HepG2 (cell line): ENCODE measurements around the gene MEGF6. TPM values are rescaled to one million over a fixed set of nuclear protein-coding genes. Genes with fewer than 3 reads are reported as not detected.
A peak's percentile ranks its signal among the peaks of the same experiment; 100 is the strongest.

Source experiments
- ATAC-seq: fragments of 200-7000 bp; cut with Tn5 transposase; 3 replicates; pipeline ENCODE4 v1.9.1; 2020; ENCODE audit warnings: mild to moderate bottlenecking, moderate library complexity
- BruUV-seq: library from RNA; stranded (reverse); fragments of 400-500 nt; replicated peaks from 2 replicates; lab custom pipeline; 2021; lab: Mats Ljungman, UMichigan
- CTCF ChIA-PET: fragments of 300-600 bp; formaldehyde crosslinking; extraction: SDS; loops from one replicate; lab custom pipeline; 2021; ENCODE audit warnings: low total read pairs, inconsistent platforms, low intra/inter-chr PET ratio; lab: Yijun Ruan, JAX
- POLR2A ChIA-PET: fragments of 350-600 bp; sonication (Branson Sonifier 250); formaldehyde crosslinking; loops from one replicate; lab custom pipeline; 2020; ENCODE audit warnings: antibody characterized with exemption, inconsistent platforms; lab: Yijun Ruan, JAX
- DNase-seq: peaks from one replicate; pipeline ENCODE4 v3.0.0-alpha.2; 2015; ENCODE audit warnings: low spot score
- FAIRE-seq: peaks from 3 replicates; lab custom pipeline; 2011; peaks lifted over from hg19 to GRCh38; lab: Jason Lieb, UNC
- H2AFZ ChIP-seq: one replicate; pipeline ENCODE4 v1.6.1; 2011; ENCODE audit warnings: low read length, inconsistent platforms
- H3K27ac ChIP-seq: fragments of 300-600 bp; 3 replicates; pipeline ENCODE4 v1.8.0; 2011; ENCODE audit warnings: mixed run types, mild to moderate bottlenecking, mixed read lengths, low read length, inconsistent platforms; ENCODE audit not compliant: insufficient read depth; ENCODE audit errors: extremely low read length
- H3K27me3 ChIP-seq, 2 experiments: fragments of 200-600 bp in 1 of 2; 2 replicates in 1 of 2; 3 replicates in 1 of 2; pipeline versions ENCODE4 v1.6.0 to v1.8.0; 2011; ENCODE audit warnings: low read length in 2 of 2, mild to moderate bottlenecking in 2 of 2, moderate library complexity in 2 of 2, inconsistent platforms in 1 of 2; ENCODE audit not compliant: insufficient read depth in 2 of 2, control insufficient read depth in 1 of 2
- H3K36me3 ChIP-seq, 2 experiments: fragments of 200-600 bp in 1 of 2; replicated peaks in 1 of 2; 2 replicates in 1 of 2; 3 replicates in 1 of 2; pipeline versions ENCODE4 v1.5.1 to v1.8.0; 2011; ENCODE audit warnings: low read length in 2 of 2, inconsistent platforms in 1 of 2; ENCODE audit not compliant: insufficient read depth in 2 of 2, control insufficient read depth in 1 of 2
- H3K4me1 ChIP-seq: 2 replicates; pipeline ENCODE4 v1.5.1; 2012; ENCODE audit warnings: low read length, inconsistent platforms; ENCODE audit not compliant: insufficient read depth
- H3K4me2 ChIP-seq: 2 replicates; pipeline ENCODE4 v1.6.0; 2011; ENCODE audit warnings: low read depth, low read length, inconsistent platforms
- H3K4me3 ChIP-seq, 3 experiments: fragments of 200-600 bp in 1 of 3; sonication (generic), shearing (Covaris generic) in 1 of 3; replicated peaks in 1 of 3; 2 replicates each; pipeline ENCODE4 v1.5.1; 2011 to 2016; ENCODE audit warnings: low read length in 3 of 3, inconsistent platforms in 2 of 3, low read depth in 2 of 3, mild to moderate bottlenecking in 2 of 3, control low read depth in 1 of 3, mixed read lengths in 1 of 3; ENCODE audit not compliant: insufficient read depth in 1 of 3
- H3K79me2 ChIP-seq: one replicate; pipeline ENCODE4 v1.6.1; 2011; ENCODE audit warnings: low read length, inconsistent platforms; ENCODE audit not compliant: insufficient read depth
- H3K9ac ChIP-seq: 2 replicates; pipeline ENCODE4 v1.6.0; 2011; ENCODE audit warnings: mild to moderate bottlenecking, low read depth, low read length, inconsistent platforms; ENCODE audit not compliant: insufficient read depth
- H3K9me3 ChIP-seq: 2 replicates; pipeline ENCODE4 v1.5.1; 2012; ENCODE audit warnings: mild to moderate bottlenecking, low read length
- H4K20me1 ChIP-seq: 2 replicates; pipeline ENCODE4 v1.6.0; 2011; ENCODE audit warnings: inconsistent platforms, mild to moderate bottlenecking, low read length, moderate library complexity; ENCODE audit not compliant: insufficient read depth
- BRF2 ChIP-seq: sonication (generic); formaldehyde crosslinking; IDR thresholded peaks from 2 replicates; pipeline ENCODE4 v1.8.1; 2022; ENCODE audit warnings: mild to moderate bottlenecking, missing genetic modification reagents
- ETS1 ChIP-seq: sonication (generic); formaldehyde crosslinking; IDR thresholded peaks from 2 replicates; pipeline ENCODE4 v1.4.0; 2020; ENCODE audit warnings: missing genetic modification reagents
- PAF1 ChIP-seq: IDR thresholded peaks from 2 replicates; pipeline ENCODE4 v1.6.1; 2016; ENCODE audit warnings: missing genetic modification reagents, missing compliant biosample characterization
- REXO4 ChIP-seq: sonication (generic); formaldehyde crosslinking; IDR thresholded peaks from 2 replicates; pipeline ENCODE4 v1.8.0; 2022; ENCODE audit warnings: missing genetic modification reagents, mild to moderate bottlenecking, borderline replicate concordance
- STAG1 ChIP-seq: sonication (generic); formaldehyde crosslinking; IDR thresholded peaks from 2 replicates; pipeline ENCODE4 v1.4.0; 2020; ENCODE audit warnings: missing genetic modification reagents
- TSC22D2 ChIP-seq: sonication (generic); formaldehyde crosslinking; IDR thresholded peaks from 2 replicates; pipeline ENCODE4 v1.5.1; 2020; ENCODE audit warnings: missing genetic modification reagents, mild to moderate bottlenecking, borderline replicate concordance
- ZBTB1 ChIP-seq: sonication (generic); formaldehyde crosslinking; IDR thresholded peaks from 2 replicates; pipeline ENCODE4 v1.4.0; 2020; ENCODE audit warnings: missing genetic modification reagents, borderline replicate concordance
- ZNF367 ChIP-seq: sonication (generic); formaldehyde crosslinking; IDR thresholded peaks from 2 replicates; pipeline ENCODE4 v1.4.0; 2020; ENCODE audit warnings: missing genetic modification reagents, borderline replicate concordance
- ZNF724P ChIP-seq: sonication (generic); formaldehyde crosslinking; IDR thresholded peaks from 2 replicates; pipeline ENCODE4 v1.8.0; 2022; ENCODE audit warnings: missing genetic modification reagents, borderline replicate concordance
- WGBS: methylation state at CpG from one replicate; pipeline ENCODE4 v1.1.6; 2017; ENCODE audit warnings: low lambda C conversion rate; 5-methylcytosine and 5-hydroxymethylcytosine counted together
- in situ Hi-C: cut with HindIII; loops from 2 replicates; pipeline ENCODE4 v1.10.0; 2017; ENCODE audit warnings: low pct_unique_long_range_greater_than_20kb; ENCODE audit not compliant: extremely low pct_ligation_motif_present
- intact Hi-C: fragments of 100-400 bp; cut with micrococcal nuclease; formaldehyde crosslinking; loops from one replicate; pipeline ENCODE4 v1.10.0; 2022; ENCODE audit not compliant: unreplicated experiment
- polyA plus RNA-seq, 8 experiments: library from polyadenylated mRNA; depleted of rRNA in 3 of 8; stranded (reverse) in 7 of 8; unstranded in 1 of 8; fragments of >200 nt; fragmentation: Illumina TruSeq in 4 of 8; extraction: Trizol in 4 of 8; gene quantifications; 2 replicates each; pipeline versions ENCODE4 v1.2.1 to v1.2.3, GENCODE V29; 2011 to 2016; ENCODE audit warnings: low read depth in 4 of 8, missing spikeins in 1 of 8, mixed read lengths in 1 of 8; ENCODE audit not compliant: insufficient read depth in 1 of 8
- total RNA-seq, 5 experiments: library from RNA; depleted of rRNA; stranded (reverse); fragments of >200 nt; fragmentation: Illumina TruSeq; extraction: Trizol; gene quantifications; 2 replicates each; pipeline ENCODE4 v1.2.3, GENCODE V29; 2016; ENCODE audit warnings: low read depth in 1 of 5

The MEGF6 gene
- total and polyA plus RNA-seq, 2 of the 13 experiments (the other 11 are each of a cell fraction or from before 2014, with no cell fraction given) = 1.9 TPM

GRCh38 chr1:3612123-3612522 lies 815 bp upstream of the MEGF6 start:
- Histone ChIP-seq H3K36me3 (no peaks in the 10 kb centered on the region), H4K20me1 (peaks cover 3% of the 10 kb centered on the region; the same call in 1 of the 2 replicates), H3K4me1 (peaks cover 44% of the 10 kb centered on the region), H3K27me3 (peaks cover 20 to 92% of the 10 kb centered on the region in 2 experiments), H3K4me2 (peak overlapping the region; percentile 58), H3K27ac (no peak overlapping the region), H3K4me3 (peak overlapping the region in 1 of 3 experiments; percentile 61; a peak in 1 of 6 replicates), H3K9ac (no peak overlapping the region), H2AFZ (no peak overlapping the region), H3K79me2 (no peaks in the 10 kb centered on the region), H3K9me3 (no peaks in the 10 kb centered on the region)
- CTCF ChIA-PET = no interaction called here
- 23% methylated on average over 4 of the region's 7 CpGs for WGBS
- in situ Hi-C loops = no loop called here
- no peak for TF ChIP-seq ZNF367 (CRISPR knock-in tag)
- TF ChIP-seq ETS1 (CRISPR knock-in tag) = no peak
- TF ChIP-seq STAG1 (CRISPR knock-in tag) = no peak
- TF ChIP-seq PAF1 (CRISPR knock-in tag) = no peak
- no peak for TF ChIP-seq ZNF724P (CRISPR knock-in tag)
- TF ChIP-seq REXO4 (CRISPR knock-in tag) = no peak
- no peak for TF ChIP-seq TSC22D2 (CRISPR knock-in tag)
- TF ChIP-seq BRF2 = no peak
- no peak for TF ChIP-seq ZBTB1 (CRISPR knock-in tag)
- ATAC-seq = peak; percentile 4; the same call in 1 of the 3 replicates
- intact Hi-C loops = no loop called here
- no peak for FAIRE-seq
- POLR2A ChIA-PET = no interaction called here
- BruUV-seq = no TSS peak
- no peak for DNase-seq
